ENCODE results near the gene GALNT9.
"Not testable (repeated sequence)": the region's sequence is repeated elsewhere in the genome, so short reads cannot be mapped to it uniquely, and the experiment has no call there.

DNA sequence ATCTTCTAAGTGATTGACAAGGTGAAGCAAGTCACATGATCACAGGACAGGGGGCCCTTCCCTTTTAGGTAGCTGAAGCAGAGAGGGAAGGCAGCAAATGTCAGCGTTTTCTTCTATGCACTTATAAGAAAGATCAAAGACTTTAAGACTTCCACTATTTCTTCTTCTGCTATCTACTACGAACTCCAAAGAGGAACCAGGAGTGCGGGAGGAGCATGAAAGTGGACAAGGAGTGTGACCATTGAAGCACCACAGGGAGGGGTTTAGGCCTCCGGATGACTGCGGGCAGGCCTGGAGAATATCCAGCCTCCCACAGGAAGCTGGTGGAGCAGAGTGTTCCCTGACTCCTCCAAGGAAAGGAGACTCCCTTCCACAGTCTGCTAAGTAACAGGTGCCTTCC, 76.4 kb downstream of the GALNT9 start:
- TF ChIP-seq, protein P1, sequence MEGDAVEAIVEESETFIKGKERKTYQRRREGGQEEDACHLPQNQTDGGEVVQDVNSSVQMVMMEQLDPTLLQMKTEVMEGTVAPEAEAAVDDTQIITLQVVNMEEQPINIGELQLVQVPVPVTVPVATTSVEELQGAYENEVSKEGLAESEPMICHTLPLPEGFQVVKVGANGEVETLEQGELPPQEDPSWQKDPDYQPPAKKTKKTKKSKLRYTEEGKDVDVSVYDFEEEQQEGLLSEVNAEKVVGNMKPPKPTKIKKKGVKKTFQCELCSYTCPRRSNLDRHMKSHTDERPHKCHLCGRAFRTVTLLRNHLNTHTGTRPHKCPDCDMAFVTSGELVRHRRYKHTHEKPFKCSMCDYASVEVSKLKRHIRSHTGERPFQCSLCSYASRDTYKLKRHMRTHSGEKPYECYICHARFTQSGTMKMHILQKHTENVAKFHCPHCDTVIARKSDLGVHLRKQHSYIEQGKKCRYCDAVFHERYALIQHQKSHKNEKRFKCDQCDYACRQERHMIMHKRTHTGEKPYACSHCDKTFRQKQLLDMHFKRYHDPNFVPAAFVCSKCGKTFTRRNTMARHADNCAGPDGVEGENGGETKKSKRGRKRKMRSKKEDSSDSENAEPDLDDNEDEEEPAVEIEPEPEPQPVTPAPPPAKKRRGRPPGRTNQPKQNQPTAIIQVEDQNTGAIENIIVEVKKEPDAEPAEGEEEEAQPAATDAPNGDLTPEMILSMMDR (IDR thresholded peaks at IDR 0.05), result not testable (repeated sequence)
- not testable (repeated sequence) for TF ChIP-seq POLR2A (IDR thresholded peaks at IDR 0.05)
